DND-41 (cell line): Measurements from ENCODE around the gene BEND5.
A peak's percentile ranks its signal among the peaks of the same experiment; 100 is the strongest.

Experiments used
- ATAC-seq: fragments of 200-7000 bp; cut with Tn5 transposase; 3 replicates; pipeline ENCODE4 v1.9.1; 2021; ENCODE audit warnings: low read depth; ENCODE audit not compliant: insufficient read depth
- DNase-seq: peaks from one replicate; pipeline ENCODE4 v3.0.0-alpha.2; 2020
- H2AFZ ChIP-seq: 2 replicates; pipeline ENCODE4 v1.6.0; 2012; ENCODE audit warnings: low read depth, low read length
- H3K27ac ChIP-seq: 2 replicates; pipeline ENCODE4 v1.5.1; 2012; ENCODE audit warnings: low read length, inconsistent platforms
- H3K27me3 ChIP-seq: fragments of 200-600 bp; sonication (generic); 2 replicates; pipeline ENCODE4 v1.6.0; 2012; ENCODE audit warnings: low read length, mild to moderate bottlenecking, inconsistent platforms; ENCODE audit not compliant: insufficient read depth, poor library complexity
- H3K36me3 ChIP-seq: 2 replicates; pipeline ENCODE4 v1.5.1; 2012; ENCODE audit warnings: low read length, inconsistent platforms; ENCODE audit not compliant: insufficient read depth
- H3K4me1 ChIP-seq: 2 replicates; pipeline ENCODE4 v1.5.1; 2012; ENCODE audit warnings: mild to moderate bottlenecking, low read length; ENCODE audit not compliant: insufficient read depth
- H3K4me2 ChIP-seq: 2 replicates; pipeline ENCODE4 v1.6.0; 2012; ENCODE audit warnings: mild to moderate bottlenecking, moderate library complexity, low read length, inconsistent platforms; ENCODE audit not compliant: insufficient read depth
- H3K4me3 ChIP-seq, 2 experiments: fragments of 200-600 bp in 1 of 2; shearing (Covaris generic) in 1 of 2; 2 replicates each; pipeline ENCODE4 v1.5.1; 2012 to 2016; ENCODE audit warnings: inconsistent platforms in 2 of 2, low read length in 2 of 2, mild to moderate bottlenecking in 2 of 2, low read depth in 1 of 2, moderate library complexity in 1 of 2
- H3K79me2 ChIP-seq: 2 replicates; pipeline ENCODE4 v1.6.0; 2012; ENCODE audit warnings: low read length, inconsistent platforms; ENCODE audit not compliant: insufficient read depth
- H3K9ac ChIP-seq: 2 replicates; pipeline ENCODE4 v1.6.0; 2012; ENCODE audit warnings: low read depth, mild to moderate bottlenecking, inconsistent platforms, low read length, moderate library complexity
- H3K9me3 ChIP-seq: 2 replicates; pipeline ENCODE4 v1.5.1; 2012; ENCODE audit warnings: low read length, moderate library complexity, mild to moderate bottlenecking, inconsistent platforms; ENCODE audit not compliant: insufficient read depth, severe bottlenecking
- H4K20me1 ChIP-seq: 2 replicates; pipeline ENCODE4 v1.6.0; 2012; ENCODE audit warnings: low read length; ENCODE audit not compliant: insufficient read depth
- EZH2 ChIP-seq: IDR thresholded peaks from 3 replicates; pipeline ENCODE4 v1.6.1; 2012; ENCODE audit warnings: borderline replicate concordance, low read depth, mild to moderate bottlenecking, moderate library complexity, low read length, inconsistent platforms; ENCODE audit not compliant: severe bottlenecking
- TF ChIP-seq, protein P1 (sequence below): IDR thresholded peaks from 2 replicates; pipeline ENCODE4 v1.5.1; 2012; ENCODE audit warnings: borderline replicate concordance, low read length, moderate library complexity, mild to moderate bottlenecking; ENCODE audit not compliant: poor library complexity, severe bottlenecking; ENCODE audit errors: extremely low read depth

Gene BEND5

DNA sequence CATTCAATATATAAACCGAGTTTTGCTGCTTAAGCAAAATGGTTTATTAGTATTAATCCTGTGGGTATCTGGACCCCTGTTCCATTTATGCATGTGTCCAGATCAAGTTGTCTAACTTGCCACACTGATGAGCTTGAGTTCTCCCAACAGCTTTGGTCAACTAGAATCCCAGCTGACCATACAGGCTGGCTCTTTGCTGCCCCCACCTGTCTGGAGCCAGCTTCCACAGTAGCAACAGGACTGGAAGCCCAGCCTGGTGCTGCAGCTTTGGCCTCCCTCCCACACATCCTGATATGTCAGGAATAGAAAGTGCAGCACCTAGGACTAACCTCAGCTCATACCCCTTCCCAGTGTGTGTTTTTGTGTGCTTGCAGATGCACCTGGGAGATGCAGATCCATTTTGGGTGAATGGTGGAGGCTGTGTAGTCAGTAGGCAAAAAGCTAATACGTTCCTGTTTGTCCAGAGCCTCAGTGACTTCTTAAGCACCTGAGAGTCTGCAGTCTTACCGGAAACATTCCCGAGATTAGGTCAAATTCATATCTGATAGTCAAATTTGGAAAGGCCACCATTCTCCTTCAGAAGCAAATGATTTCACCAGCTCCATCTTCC lies 40.9 kb upstream of the BEND5 start:
- no peak overlapping the region for H3K27ac ChIP-seq
- no peaks in the 10 kb centered on the region for H3K79me2 ChIP-seq
- no peaks in the 10 kb centered on the region for H4K20me1 ChIP-seq
- H3K4me3 ChIP-seq: no peak overlapping the region
- H3K27me3 ChIP-seq: no peaks in the 10 kb centered on the region
- H3K36me3 ChIP-seq: no peaks in the 10 kb centered on the region
- no peaks in the 10 kb centered on the region for H3K4me1 ChIP-seq
- ATAC-seq (no peak), DNase-seq (peak; percentile 5)
- no peaks in the 10 kb centered on the region for H3K9me3 ChIP-seq
- TF ChIP-seq EZH2: no peak
- TF ChIP-seq, protein P1, sequence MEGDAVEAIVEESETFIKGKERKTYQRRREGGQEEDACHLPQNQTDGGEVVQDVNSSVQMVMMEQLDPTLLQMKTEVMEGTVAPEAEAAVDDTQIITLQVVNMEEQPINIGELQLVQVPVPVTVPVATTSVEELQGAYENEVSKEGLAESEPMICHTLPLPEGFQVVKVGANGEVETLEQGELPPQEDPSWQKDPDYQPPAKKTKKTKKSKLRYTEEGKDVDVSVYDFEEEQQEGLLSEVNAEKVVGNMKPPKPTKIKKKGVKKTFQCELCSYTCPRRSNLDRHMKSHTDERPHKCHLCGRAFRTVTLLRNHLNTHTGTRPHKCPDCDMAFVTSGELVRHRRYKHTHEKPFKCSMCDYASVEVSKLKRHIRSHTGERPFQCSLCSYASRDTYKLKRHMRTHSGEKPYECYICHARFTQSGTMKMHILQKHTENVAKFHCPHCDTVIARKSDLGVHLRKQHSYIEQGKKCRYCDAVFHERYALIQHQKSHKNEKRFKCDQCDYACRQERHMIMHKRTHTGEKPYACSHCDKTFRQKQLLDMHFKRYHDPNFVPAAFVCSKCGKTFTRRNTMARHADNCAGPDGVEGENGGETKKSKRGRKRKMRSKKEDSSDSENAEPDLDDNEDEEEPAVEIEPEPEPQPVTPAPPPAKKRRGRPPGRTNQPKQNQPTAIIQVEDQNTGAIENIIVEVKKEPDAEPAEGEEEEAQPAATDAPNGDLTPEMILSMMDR: peak; percentile 59
- H3K9ac ChIP-seq: no peak overlapping the region
- H2AFZ ChIP-seq: no peak overlapping the region
- H3K4me2 ChIP-seq: no peak overlapping the region

DNA sequence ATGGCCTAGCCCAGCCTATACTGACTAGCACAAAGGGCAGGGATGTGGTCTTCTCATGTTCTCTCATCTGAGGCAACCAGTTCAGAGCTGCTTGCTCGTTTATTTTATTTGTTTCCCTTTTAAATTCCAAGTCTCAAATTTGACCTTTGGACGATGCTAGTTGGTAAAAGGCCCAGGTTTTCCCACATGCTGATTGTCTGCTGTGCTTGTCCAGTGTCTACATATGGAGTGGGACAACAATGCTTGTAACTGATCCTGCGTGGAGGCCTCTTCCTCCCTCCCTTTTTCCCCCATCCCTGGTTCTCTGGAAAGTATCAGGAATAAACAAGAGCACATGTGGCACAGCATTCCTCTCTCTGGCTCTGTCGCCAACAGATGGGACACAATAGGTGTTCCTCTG lies 34.0 kb upstream of the BEND5 start:
- H3K79me2 ChIP-seq: no peaks in the 10 kb centered on the region
- no peaks in the 10 kb centered on the region for H3K4me1 ChIP-seq
- TF ChIP-seq, protein P1: no peak
- no peak overlapping the region for H3K4me3 ChIP-seq
- ATAC-seq: no peak
- no peak for DNase-seq
- no peak overlapping the region for H3K4me2 ChIP-seq
- no peaks in the 10 kb centered on the region for H3K27me3 ChIP-seq
- H4K20me1 ChIP-seq: no peaks in the 10 kb centered on the region
- H3K27ac ChIP-seq: no peak overlapping the region
- no peaks in the 10 kb centered on the region for H3K36me3 ChIP-seq
- H3K9me3 ChIP-seq: no peaks in the 10 kb centered on the region
- H2AFZ ChIP-seq: no peak overlapping the region
- no peak overlapping the region for H3K9ac ChIP-seq

DNA sequence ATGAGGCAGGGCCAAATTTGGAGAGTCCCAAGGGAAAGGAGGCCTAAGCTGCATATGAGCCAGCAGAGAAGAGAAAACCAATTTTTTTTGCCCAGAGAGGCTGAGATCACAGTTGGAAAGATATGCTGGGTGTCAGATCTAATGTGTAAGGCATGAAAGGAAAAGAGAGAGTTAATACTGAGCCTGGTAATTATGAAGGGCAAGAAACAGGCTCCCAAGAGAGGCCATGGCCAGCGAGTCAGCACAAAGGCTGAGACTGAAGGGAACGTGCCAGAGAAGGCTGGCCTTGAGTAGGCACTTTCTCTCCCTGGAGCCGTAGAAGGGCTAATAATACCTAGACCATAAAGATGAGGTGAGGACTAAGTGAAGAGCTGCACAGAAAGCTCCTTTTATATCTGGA lies 31.8 kb upstream of the BEND5 start:
- Histone ChIP-seq H3K36me3 (no peaks in the 10 kb centered on the region), H3K79me2 (no peaks in the 10 kb centered on the region), H3K4me3 (no peak overlapping the region), H3K4me2 (no peak overlapping the region), H4K20me1 (no peaks in the 10 kb centered on the region), H3K9ac (no peak overlapping the region), H3K27ac (no peak overlapping the region), H3K9me3 (no peaks in the 10 kb centered on the region), H3K27me3 (no peaks in the 10 kb centered on the region), H3K4me1 (no peaks in the 10 kb centered on the region), H2AFZ (no peak overlapping the region)
- no peak for ATAC-seq
- no peak for TF ChIP-seq EZH2
- TF ChIP-seq, protein P1: no peak
- DNase-seq: no peak
